SK-MEL-5 (cell line): ENCODE results near the gene MAP3K12. TPM values are rescaled to one million over a fixed set of nuclear protein-coding genes. Genes with fewer than 3 reads are reported as not detected.
A peak's percentile ranks its signal among the peaks of the same experiment; 100 is the strongest.
"Not testable (repeated sequence)": the region's sequence is repeated elsewhere in the genome, so short reads cannot be mapped to it uniquely, and the experiment has no call there.

Experiments used
- DNase-seq: peaks from one replicate; pipeline ENCODE4 v3.0.0-alpha.2; 2016; ENCODE audit warnings: low read depth, low spot score
- in situ Hi-C: cut with HindIII; loops from 2 replicates; pipeline ENCODE4 v1.10.0; 2016; ENCODE audit warnings: low sequenced_read_pairs, high pct_unique_total_duplicates, low pct_unique_long_range_greater_than_20kb
- polyA plus RNA-seq, 2 experiments: library from polyadenylated mRNA; depleted of rRNA; stranded (reverse); fragments of >200 nt; gene quantifications; 2 replicates each; pipeline ENCODE4 v1.2.3, GENCODE V29; 2015
- total RNA-seq: library from RNA; depleted of rRNA; stranded (reverse); fragments of >200 nt; shearing (Covaris generic); gene quantifications from 2 replicates; pipeline ENCODE4 v1.2.3, GENCODE V29; 2014; rRNA removed

MAP3K12 gene
- 10.1 and 11.4 TPM in 2 replicates for total RNA-seq
- polyA plus RNA-seq (2015; cell fraction: cytosol; rRNA removed) = 12.7 and 14.6 TPM in 2 replicates
- 150 and 170 TPM in 2 replicates for polyA plus RNA-seq (2015; cell fraction: nucleus; rRNA removed)

GRCh38 chr12:53499266-53500141 is at the start of gene MAP3K12:
MAP3K12 (minus strand) TSS chr12:53499458; CDS start chr12:53487391, 12,067 bp downstream.
- in situ Hi-C loops = no loop called here
- peak; percentile 55 for DNase-seq

DNA sequence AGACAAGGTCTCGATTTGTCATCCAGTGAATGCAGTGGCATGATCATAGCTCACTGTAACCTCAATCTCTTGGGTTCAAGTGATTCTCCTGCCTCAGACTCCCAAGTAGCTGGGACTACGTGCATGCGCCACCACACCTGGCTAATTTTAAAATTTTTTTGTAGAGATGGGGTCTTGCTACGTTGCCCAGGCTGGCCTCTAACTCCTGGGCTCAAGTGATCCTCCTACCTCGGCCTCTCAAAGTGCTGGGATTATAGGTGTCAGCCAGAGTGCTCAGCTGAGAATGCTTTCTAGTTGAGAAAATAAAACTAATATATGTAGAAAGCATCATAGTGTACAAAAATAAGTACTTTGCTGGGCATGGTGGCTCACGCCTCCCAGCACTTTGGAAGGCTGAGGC is 49.1 kb upstream of the MAP3K12 start:
- in situ Hi-C loops = not testable (repeated sequence)

DNA sequence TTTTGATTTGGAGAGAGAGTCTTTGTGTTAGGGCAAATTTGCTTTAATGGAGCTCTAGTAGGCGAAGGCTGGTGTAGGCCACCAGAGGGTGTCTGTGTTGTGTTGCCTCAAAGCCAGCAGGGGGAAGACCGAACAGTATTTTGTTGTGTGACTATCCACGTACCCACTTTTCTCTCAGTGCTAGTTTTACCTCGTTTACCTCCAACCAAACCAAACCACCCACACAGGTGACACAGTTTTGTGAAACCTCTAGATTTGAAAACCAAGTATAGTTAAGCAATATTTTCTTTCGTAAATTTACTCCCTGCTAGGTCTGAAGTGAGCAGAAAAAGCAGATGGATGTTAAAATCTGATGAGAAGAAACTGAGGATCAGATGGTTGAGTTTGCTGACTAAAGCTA is 44.3 kb upstream of the MAP3K12 start:
- DNase-seq = peak; percentile 82
- in situ Hi-C loops = no loop called here

More for the DNA sequence above, 49.1 kb upstream of the MAP3K12 start:
- not testable (repeated sequence) for DNase-seq

DNA sequence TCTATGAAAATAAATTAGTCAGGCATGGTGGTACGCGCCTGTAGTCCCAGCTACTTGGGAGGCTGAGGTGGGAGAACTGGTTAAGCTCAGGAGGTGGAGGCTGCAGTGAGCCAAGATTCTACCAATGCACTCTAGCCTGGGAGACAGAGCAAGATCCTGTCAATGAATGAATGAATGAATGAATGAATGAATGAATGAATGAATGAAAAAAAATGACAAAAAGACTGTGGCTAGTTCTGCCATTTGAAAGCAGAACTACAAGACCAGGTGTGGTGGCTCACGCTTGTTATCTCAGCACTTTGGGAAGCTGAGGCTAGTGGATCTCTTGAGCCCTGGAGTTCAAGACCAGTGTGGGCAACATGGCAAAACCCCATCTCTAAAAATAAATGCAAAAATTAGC is 40.3 kb upstream of the MAP3K12 start:
- in situ Hi-C loops = no loop called here
- DNase-seq = no peak

- in situ Hi-C loops = no loop called here
- peak; percentile 92 for DNase-seq
These were observed 39.0 kb upstream of the MAP3K12 start for GRCh38 chr12:53538209-53538689.

- in situ Hi-C loops = no loop called here
- no peak for DNase-seq
These were observed 37.7 kb upstream of the MAP3K12 start for GRCh38 chr12:53536962-53537361.

DNA sequence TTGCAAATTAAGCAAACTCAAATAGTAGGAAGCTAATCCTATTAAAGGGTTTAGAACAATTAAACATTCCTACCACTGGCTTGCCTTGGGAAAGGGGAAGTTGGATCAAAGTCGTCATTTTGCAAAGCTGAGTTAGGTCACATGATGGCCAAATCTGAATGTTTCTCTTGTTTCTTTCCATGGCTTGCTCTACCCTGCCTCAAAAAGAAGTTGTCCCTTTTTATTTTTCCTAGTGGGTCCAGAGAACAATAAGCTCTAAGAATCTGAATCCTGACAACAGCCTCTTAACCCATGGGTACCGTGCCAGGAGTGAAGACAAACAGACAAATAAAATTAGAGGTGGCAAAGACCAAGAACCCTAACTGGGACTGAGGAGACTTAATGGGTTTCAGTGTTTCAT is 34.2 kb upstream of the MAP3K12 start:
- DNase-seq = peak; percentile 87
- in situ Hi-C loops = no loop called here

DNA sequence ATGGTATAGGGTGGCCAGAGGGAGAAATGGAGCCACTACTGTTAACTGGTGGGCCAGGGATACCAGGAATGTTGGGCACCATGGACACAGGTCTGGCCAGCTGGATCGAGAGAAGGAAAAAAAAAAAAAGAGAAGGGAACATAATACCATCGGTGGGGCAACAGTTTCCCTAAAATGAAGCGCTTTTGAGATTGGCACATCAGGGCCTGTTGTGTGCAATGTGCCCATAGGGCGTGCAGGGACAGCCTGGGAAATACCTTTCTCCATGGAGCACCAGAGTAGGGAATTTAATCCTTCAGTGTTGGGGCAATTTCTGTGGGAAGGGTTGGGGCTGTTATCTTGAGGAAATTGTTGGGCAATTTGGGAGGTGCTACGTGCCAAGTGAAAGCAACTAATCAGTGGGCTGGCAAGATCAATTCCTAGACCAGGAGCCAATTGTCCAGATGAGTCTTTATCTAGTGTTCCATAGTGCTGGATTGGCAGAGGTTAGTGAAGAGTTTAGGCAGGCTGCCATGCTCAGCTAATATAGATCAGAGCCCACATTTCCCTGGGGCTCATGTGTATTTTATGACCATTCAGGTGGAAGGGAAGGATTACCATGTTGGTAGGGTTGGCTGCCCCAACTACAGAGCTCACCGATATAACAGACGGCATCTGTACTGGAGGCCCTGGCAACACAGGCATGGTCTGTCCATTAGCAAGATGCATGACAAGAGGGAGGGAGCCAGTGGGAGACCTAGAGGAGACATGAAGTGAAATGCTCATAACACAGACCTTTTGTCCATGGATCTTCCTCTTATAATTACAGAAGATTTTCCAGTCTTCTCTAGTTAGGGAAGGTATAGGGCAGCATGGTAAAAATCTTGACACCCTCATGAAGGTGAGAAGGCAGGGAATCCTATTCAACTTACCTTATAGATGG is 33.5 kb upstream of the MAP3K12 start:
- in situ Hi-C loops = no loop called here
- peak; percentile 68 for DNase-seq

- DNase-seq = no peak
- in situ Hi-C loops = no loop called here
These were observed 32.8 kb upstream of the MAP3K12 start for GRCh38 chr12:53532021-53532420.

- DNase-seq = no peak
- in situ Hi-C loops = no loop called here
These were observed 31.7 kb upstream of the MAP3K12 start for GRCh38 chr12:53530920-53531319.

DNA sequence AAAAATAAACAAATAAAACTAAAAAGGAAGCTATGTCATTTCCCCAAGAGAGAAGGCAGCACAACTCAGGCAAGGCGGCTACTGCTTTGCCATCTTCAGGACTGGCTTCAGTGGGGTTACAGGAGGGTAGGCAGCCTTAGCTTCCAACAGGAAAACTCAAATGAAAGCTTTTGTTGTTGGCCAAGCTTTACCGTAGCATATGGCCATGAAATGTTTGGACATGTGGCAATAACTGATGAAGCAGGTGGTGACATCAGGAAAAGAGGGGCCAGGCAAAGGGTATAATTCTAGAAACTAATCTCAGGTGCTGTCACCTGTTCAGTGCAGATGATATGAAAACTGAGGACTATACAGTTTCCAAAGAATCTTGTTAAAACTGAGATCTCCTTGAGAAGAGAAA is 30.8 kb upstream of the MAP3K12 start:
- no peak for DNase-seq
- in situ Hi-C loops = no loop called here

- in situ Hi-C loops = no loop called here
These were observed 25.2 kb upstream of the MAP3K12 start for GRCh38 chr12:53524476-53524875.

GRCh38 chr12:53523131-53523530 is 23.9 kb upstream of the MAP3K12 start:
- no peak for DNase-seq
- in situ Hi-C loops = no loop called here

More at GRCh38 chr12:53524476-53524875, 25.2 kb upstream of the MAP3K12 start:
- DNase-seq = no peak

- DNase-seq = no peak
- in situ Hi-C loops = no loop called here
These were observed 19.1 kb upstream of the MAP3K12 start for GRCh38 chr12:53518381-53518780.

DNA sequence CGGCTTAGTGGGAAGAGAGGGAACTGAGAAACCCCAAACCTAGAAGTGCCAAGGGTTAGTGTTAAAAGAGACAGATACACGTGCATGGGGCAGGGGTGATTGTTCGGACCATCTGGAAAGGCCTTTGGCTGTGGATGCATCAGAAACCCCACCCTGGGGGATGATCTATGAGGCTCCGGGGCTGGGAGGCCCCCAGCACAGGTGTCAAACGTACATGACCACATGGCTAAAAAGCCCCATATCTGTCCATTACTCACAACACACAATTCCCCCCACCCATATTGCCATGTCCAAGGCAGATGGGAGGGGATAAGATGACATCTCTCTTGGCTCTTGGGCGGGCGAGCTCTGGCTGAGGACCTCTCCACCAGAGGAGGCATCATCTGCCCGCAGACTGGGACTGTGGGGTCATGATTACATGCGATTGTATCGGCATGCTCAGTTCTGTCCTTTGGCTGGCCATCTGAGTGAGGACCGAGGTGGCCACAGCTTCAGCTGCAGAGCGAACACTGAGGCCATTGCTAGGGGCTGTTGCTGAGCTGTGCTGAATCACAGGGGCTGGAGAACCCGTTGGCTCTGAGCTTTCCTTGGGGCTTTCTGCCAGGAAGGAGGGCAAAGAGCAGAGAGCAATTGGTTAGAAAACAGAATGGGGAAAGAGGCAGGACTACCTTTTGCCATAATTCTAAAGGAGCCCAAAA is 17.6 kb upstream of the MAP3K12 start:
- DNase-seq = no peak
- in situ Hi-C loops = no loop called here

DNA sequence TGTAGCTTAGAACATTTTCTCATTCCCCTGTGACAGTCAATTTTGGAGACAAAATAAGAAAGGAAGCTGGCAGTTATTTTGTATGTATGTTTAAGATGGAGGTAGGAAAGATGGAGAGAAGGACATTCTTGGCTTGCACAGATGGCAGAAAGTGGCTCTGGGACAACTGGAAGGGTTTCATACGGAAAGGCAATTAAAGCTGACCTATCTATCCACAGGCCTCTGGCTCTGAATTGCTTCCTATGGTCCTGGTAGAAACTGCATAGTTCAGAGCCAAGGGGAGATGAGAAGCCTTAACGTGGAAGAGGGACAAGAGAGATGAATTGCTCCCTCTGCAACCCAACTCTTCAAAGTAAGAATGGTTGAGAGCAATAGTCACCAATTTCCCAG is 16.0 kb upstream of the MAP3K12 start:
- in situ Hi-C loops = no loop called here

GRCh38 chr12:53514628-53515290 is 15.5 kb upstream of the MAP3K12 start:
- in situ Hi-C loops = no loop called here
- DNase-seq = no peak

More for the DNA sequence above, 16.0 kb upstream of the MAP3K12 start:
- no peak for DNase-seq
